Measurements from ENCODE around the gene FAM162A.
A peak's percentile ranks its signal among the peaks of the same experiment; 100 is the strongest.

Gene FAM162A

GRCh38 chr3:122389197-122389596 is 5.2 kb downstream of the FAM162A start:
- no peak for DNase-seq

- no peak for DNase-seq
Observed at GRCh38 chr3:122389892-122390291, 5.9 kb downstream of the FAM162A start.

GRCh38 chr3:122390665-122391064 is 6.7 kb downstream of the FAM162A start:
- no peak for DNase-seq

GRCh38 chr3:122391681-122392446 is 7.9 kb downstream of the FAM162A start:
- no peak for DNase-seq

- peak; percentile 66 for DNase-seq
Observed at GRCh38 chr3:122392868-122393844, 9.2 kb downstream of the FAM162A start.

- DNase-seq: no peak
Observed at GRCh38 chr3:122394173-122394572, 10.2 kb downstream of the FAM162A start.

GRCh38 chr3:122395582-122395981 is 11.6 kb downstream of the FAM162A start:
- no peak for DNase-seq

GRCh38 chr3:122396511-122396910 is 12.5 kb downstream of the FAM162A start:
- no peak for DNase-seq

GRCh38 chr3:122397201-122397600 is 13.2 kb downstream of the FAM162A start:
- no peak for DNase-seq

GRCh38 chr3:122398920-122399319 is 14.9 kb downstream of the FAM162A start:
- DNase-seq: no peak

GRCh38 chr3:122403489-122403888 is 19.5 kb downstream of the FAM162A start:
- no peak for DNase-seq

- DNase-seq: no peak
Observed at GRCh38 chr3:122405015-122405414, 21.0 kb downstream of the FAM162A start.

- no peak for DNase-seq
Observed at GRCh38 chr3:122406198-122406597, 22.2 kb downstream of the FAM162A start.

- no peak for DNase-seq
Observed at GRCh38 chr3:122407946-122408345, 24.0 kb downstream of the FAM162A start.

GRCh38 chr3:122409446-122409845 is 25.5 kb downstream of the FAM162A start:
- no peak for DNase-seq

- no peak for DNase-seq
Observed at GRCh38 chr3:122410111-122410510, 26.1 kb downstream of the FAM162A start.

GRCh38 chr3:122410639-122411038 is 26.7 kb downstream of the FAM162A start:
- peak; percentile 1 for DNase-seq

- DNase-seq: no peak
Observed at GRCh38 chr3:122414391-122414790, 30.4 kb downstream of the FAM162A start.

- no peak for DNase-seq
Observed at GRCh38 chr3:122415104-122415744, 31.2 kb downstream of the FAM162A start.

- no peak for DNase-seq
Observed at GRCh38 chr3:122415762-122416654, 32.0 kb downstream of the FAM162A start, which contains the start of gene WDR5B. TSS of gene WDR5B (minus strand) at chr3:122416062. CDS start at chr3:122415528, 534 bp downstream.

GRCh38 chr3:122416966-122417365 is 33.0 kb downstream of the FAM162A start:
- DNase-seq: no peak

- no peak for DNase-seq
Observed at GRCh38 chr3:122421101-122421500, 37.1 kb downstream of the FAM162A start.
